ES-I3 (cell line): Measurements from ENCODE around the gene TENM3.

ENCODE experiments used
- H3K36me3 ChIP-seq: 2 replicates; pipeline ENCODE4 v1.6.1; 2013; ENCODE audit warnings: mild to moderate bottlenecking, low read length, control low read depth, moderate library complexity; ENCODE audit not compliant: insufficient read depth
- H3K4me1 ChIP-seq: 2 replicates; pipeline ENCODE4 v1.6.1; 2013; ENCODE audit warnings: mild to moderate bottlenecking, control low read depth, low read length; ENCODE audit not compliant: insufficient read depth
- H3K9ac ChIP-seq: 2 replicates; pipeline ENCODE4 v1.6.1; 2013; ENCODE audit warnings: low read depth, mild to moderate bottlenecking, low read length, moderate library complexity
- H3K9me3 ChIP-seq: 2 replicates; pipeline ENCODE4 v1.6.1; 2013; ENCODE audit warnings: mild to moderate bottlenecking, low read length, moderate library complexity; ENCODE audit not compliant: control insufficient read depth, insufficient read depth

TENM3 gene

DNA sequence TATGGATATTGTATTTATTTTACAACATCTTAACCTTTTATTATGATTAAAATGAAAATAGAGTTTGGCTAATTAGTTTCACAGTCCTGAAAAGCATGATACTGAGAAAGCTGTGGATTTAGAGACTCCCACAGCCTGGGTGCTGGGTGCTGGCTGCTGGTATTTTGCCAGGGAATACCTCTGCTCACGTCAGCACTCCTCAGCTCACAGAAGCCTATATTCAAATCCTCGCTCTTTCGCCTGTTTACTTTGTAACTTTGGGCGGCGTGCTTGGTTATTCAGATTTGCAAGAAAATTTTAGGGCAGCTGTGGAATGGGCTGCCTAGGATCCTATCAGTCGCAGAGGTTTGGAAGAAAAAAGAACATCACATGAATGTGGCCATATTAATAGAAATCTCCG, 412.1 kb downstream of the TENM3 start:
- 0 out of 2 replicates have a peak, but pooled peaks cover 2% of the 10 kb centered on the region for H3K36me3 ChIP-seq
- no peak overlapping the region for H3K9ac ChIP-seq

DNA sequence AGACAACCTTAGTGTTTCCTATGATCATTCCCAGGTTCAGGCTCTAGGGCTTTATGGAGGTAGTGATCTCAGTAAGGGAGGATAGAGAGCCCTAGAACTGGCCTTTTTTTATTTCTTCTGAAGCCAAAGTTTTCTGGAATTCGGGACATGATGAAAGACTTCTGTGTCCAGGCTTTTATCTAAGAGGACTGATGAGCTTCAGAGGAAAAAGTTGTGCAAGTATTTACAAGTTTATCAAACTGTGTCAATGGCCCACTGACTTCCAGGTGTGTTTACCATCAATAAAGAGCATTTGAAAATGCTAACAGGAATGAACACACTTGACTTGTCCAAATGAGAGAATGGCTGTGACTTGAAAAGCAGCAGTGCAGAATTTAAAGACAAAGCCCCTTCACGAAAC, 419.3 kb downstream of the TENM3 start:
- Histone ChIP-seq H3K9me3 (peaks cover 4% of the 10 kb centered on the region; the same call in 1 of the 2 replicates), H3K4me1 (no peaks in the 10 kb centered on the region), H3K9ac (no peak overlapping the region)

More for the DNA sequence above, 412.1 kb downstream of the TENM3 start:
- Histone ChIP-seq H3K4me1 (no peaks in the 10 kb centered on the region), H3K9me3 (no peaks in the 10 kb centered on the region)

DNA sequence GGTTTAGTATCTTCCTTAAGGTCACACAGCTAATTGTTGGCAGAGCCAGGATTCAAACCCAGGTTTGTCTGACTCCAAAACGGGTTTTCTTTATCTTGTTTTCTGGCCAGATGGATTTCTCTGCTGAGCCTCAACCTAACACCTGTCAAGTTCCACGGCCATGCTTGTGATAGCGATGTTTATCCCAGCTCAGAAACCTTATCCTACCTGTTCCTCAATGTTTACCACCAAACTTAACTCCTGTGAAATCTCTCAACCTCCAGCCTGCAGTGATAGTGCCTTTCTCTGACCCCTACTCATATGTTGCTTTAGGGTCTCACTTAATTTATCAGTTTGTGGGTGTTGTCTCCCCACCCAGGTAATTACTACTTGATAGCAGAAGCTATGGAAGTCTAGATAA, 428.0 kb downstream of the TENM3 start:
- no peaks in the 10 kb centered on the region for H3K36me3 ChIP-seq
- H3K4me1 ChIP-seq: no peaks in the 10 kb centered on the region
- H3K9ac ChIP-seq: no peak overlapping the region
- H3K9me3 ChIP-seq: no peaks in the 10 kb centered on the region; the same call in 1 of the 2 replicates

More for the DNA sequence above, 419.3 kb downstream of the TENM3 start:
- H3K36me3 ChIP-seq: 0 out of 2 replicates have a peak, but pooled peaks cover 2% of the 10 kb centered on the region

DNA sequence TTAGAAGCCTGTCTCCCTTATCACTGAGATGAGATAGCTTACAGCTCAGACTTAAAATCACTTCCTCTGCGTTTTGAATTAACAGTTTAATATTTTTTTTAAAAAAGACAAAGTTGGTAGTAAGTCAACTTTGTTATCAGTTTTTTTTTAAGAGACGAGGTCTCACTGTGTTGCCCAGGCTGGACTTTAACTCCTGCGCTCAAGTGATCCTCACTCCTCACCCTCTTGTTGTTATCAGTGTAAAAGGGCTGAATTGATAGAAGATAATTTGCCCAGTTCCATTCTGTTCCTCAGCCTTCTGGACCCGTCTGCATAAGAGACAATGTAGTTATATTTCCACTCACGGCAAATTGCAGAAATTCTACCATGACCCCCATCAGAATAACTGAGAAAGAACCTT, 428.5 kb downstream of the TENM3 start:
- Histone ChIP-seq H3K9ac (no peak overlapping the region), H3K9me3 (no peaks in the 10 kb centered on the region; the same call in 1 of the 2 replicates), H3K36me3 (no peaks in the 10 kb centered on the region), H3K4me1 (no peaks in the 10 kb centered on the region)

DNA sequence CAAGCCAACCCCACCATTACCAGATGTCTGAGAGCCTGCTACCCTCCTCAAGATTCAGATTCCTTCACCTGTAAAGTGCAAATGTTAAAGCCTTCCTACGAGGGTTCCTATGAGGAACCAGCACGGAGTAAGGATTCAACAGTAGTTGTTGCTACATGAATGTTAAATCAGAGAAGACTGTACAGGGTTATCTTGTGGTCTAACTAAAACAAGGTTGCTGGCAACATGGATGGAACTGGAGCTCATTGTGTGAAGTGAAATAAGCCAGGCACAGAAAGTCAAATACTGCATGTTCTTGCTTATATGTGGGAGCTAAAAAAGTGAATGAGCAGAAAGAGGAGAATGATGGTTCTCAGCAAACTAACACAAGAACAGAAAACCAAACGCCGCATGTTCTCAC, 435.4 kb downstream of the TENM3 start:
- Histone ChIP-seq H3K4me1 (no peaks in the 10 kb centered on the region), H3K9me3 (no peaks in the 10 kb centered on the region), H3K36me3 (no peaks in the 10 kb centered on the region; the same call in 1 of the 2 replicates), H3K9ac (no peak overlapping the region)

DNA sequence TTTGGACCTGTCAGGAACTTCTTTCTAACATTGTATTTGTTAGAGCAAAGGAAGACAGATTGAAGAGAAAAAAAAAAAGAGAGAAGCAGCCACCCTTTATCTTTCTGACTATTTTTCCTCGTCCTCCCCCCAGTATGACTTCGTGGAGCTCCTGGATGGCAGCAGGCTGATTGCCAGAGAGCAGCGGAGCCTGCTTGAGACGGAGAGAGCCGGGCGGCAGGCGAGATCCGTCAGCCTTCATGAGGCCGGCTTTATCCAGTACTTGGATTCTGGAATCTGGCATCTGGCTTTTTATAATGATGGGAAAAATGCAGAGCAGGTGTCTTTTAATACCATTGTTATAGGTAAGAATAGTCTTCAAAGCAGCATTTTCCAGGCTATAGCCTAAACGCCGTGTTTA, 436.3 kb downstream of the TENM3 start:
- Histone ChIP-seq H3K9ac (no peak overlapping the region), H3K9me3 (no peaks in the 10 kb centered on the region), H3K36me3 (no peaks in the 10 kb centered on the region; the same call in 1 of the 2 replicates)

DNA sequence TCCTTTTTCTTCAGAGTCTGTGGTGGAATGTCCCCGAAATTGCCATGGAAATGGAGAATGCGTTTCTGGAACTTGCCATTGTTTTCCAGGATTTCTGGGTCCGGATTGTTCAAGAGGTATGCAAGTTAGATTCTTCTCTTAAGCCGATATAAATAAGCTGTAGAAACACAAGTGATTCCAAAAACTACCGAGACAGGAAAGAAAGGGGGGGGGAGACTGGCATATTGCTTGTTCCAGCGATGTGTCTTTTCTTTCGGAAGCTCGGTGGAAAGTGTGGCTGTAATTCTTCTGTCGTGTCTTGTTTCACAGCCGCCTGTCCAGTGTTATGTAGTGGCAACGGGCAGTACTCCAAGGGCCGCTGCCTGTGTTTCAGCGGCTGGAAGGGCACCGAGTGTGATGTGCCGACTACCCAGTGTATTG, 437.0 kb downstream of the TENM3 start:
- H3K9me3 ChIP-seq: no peaks in the 10 kb centered on the region
- H3K9ac ChIP-seq: no peak overlapping the region
- H3K4me1 ChIP-seq: no peaks in the 10 kb centered on the region
- no peaks in the 10 kb centered on the region; the same call in 1 of the 2 replicates for H3K36me3 ChIP-seq

More for the DNA sequence above, 436.3 kb downstream of the TENM3 start:
- no peaks in the 10 kb centered on the region for H3K4me1 ChIP-seq

DNA sequence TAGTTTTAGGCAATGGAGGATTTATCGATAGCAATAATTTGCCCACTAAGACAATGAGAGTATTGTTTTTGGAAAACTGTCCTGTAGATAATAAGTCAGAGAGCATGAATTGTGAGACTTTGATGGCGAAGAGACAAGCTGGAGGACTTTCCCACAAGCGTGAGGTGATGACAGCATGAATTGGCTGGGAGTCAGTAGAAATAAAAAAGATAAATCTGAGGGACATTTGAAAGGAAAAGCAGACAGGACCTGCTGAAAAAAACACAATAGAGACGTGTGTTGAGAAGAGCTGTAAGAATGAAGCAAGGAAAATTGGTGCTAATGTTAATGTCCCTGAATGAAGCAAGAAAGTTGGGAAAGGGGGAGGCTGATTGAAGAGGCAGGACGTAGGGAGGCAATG, 440.5 kb downstream of the TENM3 start:
- H3K9me3 ChIP-seq: no peaks in the 10 kb centered on the region
- H3K9ac ChIP-seq: no peak overlapping the region
- no peaks in the 10 kb centered on the region; the same call in 1 of the 2 replicates for H3K36me3 ChIP-seq
- no peaks in the 10 kb centered on the region for H3K4me1 ChIP-seq

DNA sequence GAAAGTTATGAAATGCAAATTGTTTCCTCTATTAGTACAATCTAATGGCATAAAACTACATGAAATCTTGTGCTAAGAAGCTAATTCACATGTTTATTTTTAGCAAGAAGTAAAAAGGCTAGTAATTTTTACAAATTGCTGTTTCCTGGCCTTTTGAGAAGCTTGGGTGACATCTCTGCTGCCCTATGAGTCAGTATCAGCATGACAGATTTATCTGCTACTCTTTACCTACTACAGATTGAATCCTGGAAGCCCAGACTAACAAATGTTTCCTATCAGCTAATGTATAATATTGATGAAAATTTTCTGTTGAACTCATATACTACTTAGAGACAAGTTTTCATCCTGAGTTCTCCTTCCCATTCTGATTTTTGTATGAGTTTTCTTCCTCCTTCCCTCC, 441.6 kb downstream of the TENM3 start:
- no peak overlapping the region for H3K9ac ChIP-seq
- no peaks in the 10 kb centered on the region for H3K9me3 ChIP-seq
- no peaks in the 10 kb centered on the region for H3K36me3 ChIP-seq
- H3K4me1 ChIP-seq: no peaks in the 10 kb centered on the region

DNA sequence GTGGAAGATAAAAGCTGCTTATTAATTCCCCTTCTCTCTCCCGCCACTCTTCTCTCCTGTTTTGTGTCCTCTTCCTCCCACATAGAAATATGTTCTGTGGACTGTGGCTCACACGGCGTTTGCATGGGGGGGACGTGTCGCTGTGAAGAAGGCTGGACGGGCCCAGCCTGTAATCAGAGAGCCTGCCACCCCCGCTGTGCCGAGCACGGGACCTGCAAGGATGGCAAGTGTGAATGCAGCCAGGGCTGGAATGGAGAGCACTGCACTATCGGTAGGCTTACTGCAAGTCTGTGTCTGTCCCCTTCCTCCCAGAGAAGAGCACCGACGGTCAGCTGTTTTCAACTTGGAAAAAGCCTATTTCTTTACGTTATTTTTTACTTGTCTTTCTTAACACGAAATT, 444.9 kb downstream of the TENM3 start:
- Histone ChIP-seq H3K9me3 (no peaks in the 10 kb centered on the region), H3K9ac (no peak overlapping the region), H3K36me3 (no peaks in the 10 kb centered on the region), H3K4me1 (no peaks in the 10 kb centered on the region)

DNA sequence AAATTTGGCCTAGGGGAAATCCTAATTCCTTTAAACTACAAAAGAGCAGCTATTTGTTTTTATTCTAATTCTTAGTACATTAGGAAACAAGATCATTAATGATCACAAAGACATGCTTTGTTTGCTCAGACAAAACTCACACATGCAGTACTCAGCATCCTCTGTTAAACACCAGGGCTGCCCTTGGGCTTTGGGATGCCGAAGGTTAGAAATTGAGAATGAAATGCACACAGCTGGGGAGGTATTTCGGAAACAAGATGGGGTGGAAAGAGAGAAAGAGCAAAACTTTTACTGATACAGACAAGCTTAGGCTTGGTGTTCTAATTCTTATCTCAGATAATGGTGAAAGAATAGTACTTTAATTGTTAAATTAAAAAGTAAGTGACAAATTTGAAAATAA, 451.3 kb downstream of the TENM3 start:
- H3K9ac ChIP-seq: no peak overlapping the region
- H3K36me3 ChIP-seq: no peaks in the 10 kb centered on the region
- H3K4me1 ChIP-seq: peaks cover 10% of the 10 kb centered on the region
- H3K9me3 ChIP-seq: no peaks in the 10 kb centered on the region

DNA sequence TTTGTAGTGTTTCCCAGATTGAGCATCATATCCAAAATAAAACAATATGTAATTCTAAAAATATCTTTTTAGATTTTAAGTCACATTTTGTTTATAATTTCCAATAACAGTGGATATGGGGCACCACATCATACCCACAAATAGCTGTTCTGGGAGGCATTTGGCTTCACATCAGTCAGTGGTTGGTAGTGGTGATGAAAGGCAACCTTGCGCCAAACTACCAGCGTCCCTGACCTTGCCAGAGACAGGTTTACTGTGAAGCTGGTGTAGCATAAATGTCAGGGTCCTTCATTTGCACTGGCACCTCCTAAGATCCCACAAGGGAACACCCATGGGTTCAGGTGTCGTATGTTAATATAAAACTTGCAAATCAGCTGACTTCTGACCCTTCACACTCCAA, 451.8 kb downstream of the TENM3 start:
- Histone ChIP-seq H3K9me3 (no peaks in the 10 kb centered on the region), H3K9ac (no peak overlapping the region)

DNA sequence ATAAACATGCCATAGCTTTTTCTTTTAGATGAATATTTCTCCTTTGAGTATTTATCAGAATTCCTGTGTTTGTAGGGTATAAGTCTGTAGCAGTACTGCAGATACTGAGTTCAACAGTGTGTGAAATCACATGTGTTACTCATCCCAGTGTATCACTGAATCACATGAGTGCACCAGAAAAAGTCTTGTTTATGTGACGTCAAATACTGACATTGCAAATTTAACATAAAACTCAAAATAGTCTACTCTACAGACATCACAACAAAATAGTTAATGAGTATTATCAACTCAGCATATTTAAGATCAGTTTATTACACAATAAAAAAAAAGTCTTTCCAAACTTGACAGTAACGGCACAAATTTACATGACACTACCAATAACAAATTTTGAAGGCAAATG, 452.6 kb downstream of the TENM3 start:
- Histone ChIP-seq H3K4me1 (peaks cover 22% of the 10 kb centered on the region), H3K9me3 (no peaks in the 10 kb centered on the region), H3K9ac (no peak overlapping the region), H3K36me3 (no peaks in the 10 kb centered on the region)

More for the DNA sequence above, 451.8 kb downstream of the TENM3 start:
- Histone ChIP-seq H3K4me1 (peaks cover 14% of the 10 kb centered on the region), H3K36me3 (no peaks in the 10 kb centered on the region)

DNA sequence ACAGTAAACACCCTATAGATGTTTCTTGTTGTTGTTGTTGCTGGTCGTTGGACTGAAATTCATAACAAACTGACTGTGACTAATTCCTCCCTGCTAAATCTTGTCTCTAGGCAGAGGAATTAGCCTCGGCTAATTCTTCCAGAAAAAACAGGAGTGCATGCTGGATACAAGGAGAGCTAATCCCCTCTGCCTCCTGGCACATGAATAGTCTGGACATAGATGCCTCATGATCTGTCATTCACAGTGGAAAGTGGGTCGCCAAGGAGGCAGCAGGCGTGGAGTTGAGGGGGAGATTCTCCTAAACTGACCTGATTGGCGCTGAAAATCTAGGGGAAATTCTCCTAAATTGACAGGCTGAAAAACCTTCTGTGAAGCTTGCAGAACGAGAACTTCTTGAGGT, 453.9 kb downstream of the TENM3 start:
- H3K9ac ChIP-seq: no peak overlapping the region
- H3K36me3 ChIP-seq: no peaks in the 10 kb centered on the region
- H3K4me1 ChIP-seq: peaks cover 22% of the 10 kb centered on the region
- H3K9me3 ChIP-seq: no peaks in the 10 kb centered on the region

DNA sequence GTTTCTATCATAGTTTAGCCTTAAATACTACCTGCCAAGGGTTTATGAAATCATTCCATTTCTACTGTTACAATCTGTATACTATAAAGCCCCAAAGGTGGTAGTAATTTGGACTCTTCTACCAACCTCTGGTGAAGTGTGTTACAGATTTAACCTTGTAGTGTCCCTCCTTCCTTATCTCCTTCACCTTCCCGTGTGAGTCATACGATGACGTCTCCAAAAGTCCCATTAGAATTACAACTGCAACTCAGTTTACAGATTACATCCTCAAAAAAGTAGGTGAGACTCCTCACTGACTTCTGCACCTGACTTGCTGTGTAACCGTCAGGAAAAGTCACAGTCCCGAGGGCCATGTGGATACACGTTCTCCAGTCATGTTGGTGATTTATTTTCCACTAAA, 455.0 kb downstream of the TENM3 start:
- Histone ChIP-seq H3K9me3 (no peaks in the 10 kb centered on the region), H3K9ac (no peak overlapping the region), H3K4me1 (peaks cover 22% of the 10 kb centered on the region), H3K36me3 (no peaks in the 10 kb centered on the region)

DNA sequence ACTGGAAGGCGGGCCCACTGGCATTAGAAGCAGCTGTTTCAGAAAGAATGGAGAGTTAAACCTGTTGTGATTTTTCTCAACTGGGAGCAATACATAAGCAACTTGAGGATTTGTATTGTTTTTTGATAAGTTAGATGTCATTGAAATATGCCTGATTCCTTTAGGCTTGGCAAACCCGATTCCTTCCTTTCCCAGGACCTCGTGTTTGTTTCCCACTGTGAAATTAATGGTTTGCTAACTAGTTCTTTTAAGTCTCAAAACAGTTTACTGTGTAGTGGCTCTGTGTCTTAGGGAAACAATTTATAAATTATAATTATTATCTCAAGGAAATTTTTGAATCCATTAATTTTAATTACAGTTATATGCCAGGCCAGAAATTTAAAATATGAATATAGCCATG, 456.0 kb downstream of the TENM3 start:
- Histone ChIP-seq H3K36me3 (no peaks in the 10 kb centered on the region), H3K9me3 (no peaks in the 10 kb centered on the region), H3K4me1 (peaks cover 22% of the 10 kb centered on the region), H3K9ac (no peak overlapping the region)
